ENCODE data around the gene SELENOP. TPM values are rescaled to one million over a fixed set of nuclear protein-coding genes. Genes with fewer than 3 reads are reported as not detected.

Gene SELENOP
- total RNA-seq, 1 experiment from 2014 or later = 11.4 TPM

GRCh38 chr5:42851481-42851880 is 39.8 kb upstream of the SELENOP start:
- DNase-seq (ENCODE audit: low read depth, low spot score) (no peak), ATAC-seq (no peak)
- Histone ChIP-seq H3K79me2 (ENCODE audit: insufficient read depth, low read length) (no peaks in the 10 kb centered on the region), H4K20me1 (ENCODE audit: insufficient read depth) (no peaks in the 10 kb centered on the region), H3K4me3 (replicated peaks in 1 of 2; ENCODE audit: low read depth in 1 of 2, low read length in 2 of 2) (no peak overlapping the region), H3K4me1 (ENCODE audit: control insufficient read depth in 1 of 2, insufficient read depth in 2 of 2, low read length in 2 of 2) (no peaks in the 10 kb centered on the region), H3K9me2 (ENCODE audit: insufficient read depth) (no peaks in the 10 kb centered on the region), H3K36me3 (ENCODE audit: control insufficient read depth in 1 of 2, insufficient read depth in 2 of 2, low read length in 2 of 2) (no peaks in the 10 kb centered on the region), H3K4me2 (ENCODE audit: low read length) (no peak overlapping the region), H3K9me3 (ENCODE audit: control insufficient read depth in 1 of 2, insufficient read depth in 1 of 2, low read depth in 1 of 2, low read length in 2 of 2) (no peaks in the 10 kb centered on the region), H3K27me3 (ENCODE audit: insufficient read depth, low read length) (no peaks in the 10 kb centered on the region), H3K27ac (ENCODE audit: low read depth, low read length) (no peak overlapping the region), H3K9ac (ENCODE audit: low read length) (no peak overlapping the region), H2AFZ (ENCODE audit: low read depth, low read length, poor library complexity, severe bottlenecking) (no peak overlapping the region)
- CTCF ChIA-PET = no interaction called here
- RAD21 ChIA-PET (ENCODE audit: low non-redundant PET in 1 of 2, low total read pairs in 2 of 2, uncharacterized antibody in 2 of 2, unreplicated experiment in 2 of 2) = no interaction called here
- TF ChIP-seq SRF (IDR thresholded peaks at IDR 0.05; ENCODE audit: low read depth) = no peak
- TF ChIP-seq TCF7L2 (IDR thresholded peaks at IDR 0.05; ENCODE audit: borderline replicate concordance, extremely low read depth, insufficient read depth, insufficient read length) = no peak
- TF ChIP-seq ZBTB33 (IDR thresholded peaks at IDR 0.05; ENCODE audit: extremely low read depth, insufficient replicate concordance, low read length) = no peak
- TF ChIP-seq CTCF (IDR thresholded peaks at IDR 0.05 in 2 of 3, conservative IDR thresholded peaks at IDR 0.05 in 1 of 3; ENCODE audit: borderline replicate concordance in 1 of 3, insufficient read depth in 1 of 3, low read depth in 2 of 3, low read length in 2 of 3) = no peak
- TF ChIP-seq YY1 (IDR thresholded peaks at IDR 0.05; ENCODE audit: extremely low read depth, insufficient replicate concordance, low read depth, low read length) = no peak
- TF ChIP-seq EZH2 (IDR thresholded peaks at IDR 0.05) = no peak
- TF ChIP-seq CBX3 (IDR thresholded peaks at IDR 0.05; ENCODE audit: low read depth) = no peak
- TF ChIP-seq POLR2A (IDR thresholded peaks at IDR 0.05; ENCODE audit: borderline replicate concordance, extremely low read depth, insufficient read depth, insufficient read length) = no peak
- TF ChIP-seq POLR2AphosphoS5 (IDR thresholded peaks at IDR 0.05; ENCODE audit: low read depth, low read length) = no peak
- TF ChIP-seq ELF1 (IDR thresholded peaks at IDR 0.05; ENCODE audit: borderline replicate concordance, low read depth) = no peak
- TF ChIP-seq JUND (IDR thresholded peaks at IDR 0.05) = no peak
- no peak for TF ChIP-seq SP1 (IDR thresholded peaks at IDR 0.05; ENCODE audit: low read depth)
- TF ChIP-seq MAX (IDR thresholded peaks at IDR 0.05) = no peak
- TF ChIP-seq RAD21 (IDR thresholded peaks at IDR 0.05; ENCODE audit: low read depth) = no peak
- no peak for TF ChIP-seq EZH2phosphoT487 (IDR thresholded peaks at IDR 0.05; ENCODE audit: borderline replicate concordance)
- no TSS peak for BruUV-seq (replicated peaks)
- POLR2A ChIA-PET = no interaction called here
- intact Hi-C loops (cut with micrococcal nuclease) = no loop called here

Data from HCT116 (cell line).